Liver (tissue), 9 donors: ENCODE results near the gene TMEM107. TPM values are rescaled to one million over a fixed set of nuclear protein-coding genes. Genes with fewer than 3 reads are reported as not detected.

Experiments used
- DNase-seq: peaks from one replicate; pipeline ENCODE4 v3.0.0-alpha.2; 2017; ENCODE audit warnings: low spot score
- H3K27ac ChIP-seq, 2 donors: one replicate each; pipeline ENCODE4 v1.7.0; 2013; ENCODE audit warnings: inconsistent platforms in 2 of 2, low read length in 2 of 2, control low read depth in 1 of 2, low read depth in 1 of 2, mild to moderate bottlenecking in 1 of 2
- H3K27me3 ChIP-seq, 4 donors: one replicate each; pipeline versions ENCODE4 v1.6.1 to v1.7.0; 2013; ENCODE audit warnings: low read length in 3 of 4, inconsistent platforms in 1 of 4, mild to moderate bottlenecking in 1 of 4, moderate library complexity in 1 of 4; ENCODE audit not compliant: control insufficient read depth in 4 of 4, insufficient read depth in 4 of 4
- H3K36me3 ChIP-seq, 4 donors: one replicate each; pipeline versions ENCODE4 v1.6.1 to v1.7.0; 2013; ENCODE audit warnings: low read length in 3 of 4, mild to moderate bottlenecking in 3 of 4, low read depth in 1 of 4, moderate library complexity in 1 of 4; ENCODE audit not compliant: control insufficient read depth in 4 of 4, insufficient read depth in 3 of 4
- H3K4me1 ChIP-seq, 4 donors: one replicate each; pipeline versions ENCODE4 v1.6.1 to v1.7.0; 2013; ENCODE audit warnings: low read length in 3 of 4, mild to moderate bottlenecking in 3 of 4, moderate library complexity in 1 of 4; ENCODE audit not compliant: control insufficient read depth in 4 of 4, insufficient read depth in 4 of 4
- H3K4me3 ChIP-seq, 3 donors: one replicate each; pipeline versions ENCODE4 v1.6.1 to v1.7.0; 2013; ENCODE audit warnings: low read length in 3 of 3, control low read depth in 1 of 3, low read depth in 1 of 3, mild to moderate bottlenecking in 1 of 3
- H3K9ac ChIP-seq, 2 donors: one replicate each; pipeline ENCODE4 v1.7.0; 2013; ENCODE audit warnings: low read length in 2 of 2, mild to moderate bottlenecking in 2 of 2, moderate library complexity in 2 of 2, control low read depth in 1 of 2, low read depth in 1 of 2
- H3K9me3 ChIP-seq, 4 donors: one replicate each; pipeline versions ENCODE4 v1.6.1 to v1.7.0; 2013; ENCODE audit warnings: low read length in 3 of 4; ENCODE audit not compliant: control insufficient read depth in 4 of 4
- ATF3 ChIP-seq: IDR thresholded peaks from 2 replicates; pipeline ENCODE4 v1.6.1; 2016; ENCODE audit warnings: antibody characterized with exemption
- CTCF ChIP-seq: fragments of 150-350 bp; IDR thresholded peaks from 2 replicates; pipeline ENCODE4 v1.5.1; 2017; ENCODE audit warnings: improper control_type of control experiment, low read depth, low read length; ENCODE audit not compliant: missing input control
- EGR1 ChIP-seq, 2 donors: IDR thresholded peaks; 2 replicates each; pipeline ENCODE4 v1.6.1; 2016 to 2018; ENCODE audit warnings: antibody characterized with exemption in 2 of 2, low read depth in 2 of 2
- FOXA1 ChIP-seq: IDR thresholded peaks from 2 replicates; pipeline ENCODE4 v1.6.1; 2016; ENCODE audit warnings: antibody characterized with exemption
- FOXA2 ChIP-seq: IDR thresholded peaks from 2 replicates; pipeline ENCODE4 v1.6.1; 2016; ENCODE audit warnings: antibody characterized with exemption
- GABPA ChIP-seq, 2 donors: IDR thresholded peaks in 1 of 2; conservative IDR thresholded peaks in 1 of 2; 2 replicates each; pipeline ENCODE4 v1.6.1; 2016; ENCODE audit warnings: antibody characterized with exemption in 2 of 2, mild to moderate bottlenecking in 1 of 2, moderate library complexity in 1 of 2
- HNF4A ChIP-seq, 2 donors: conservative IDR thresholded peaks; 2 replicates each; pipeline ENCODE4 v1.6.1; 2016; ENCODE audit warnings: antibody characterized with exemption in 2 of 2, mild to moderate bottlenecking in 2 of 2
- HNF4G ChIP-seq: IDR thresholded peaks from 2 replicates; pipeline ENCODE4 v1.6.1; 2016; ENCODE audit warnings: antibody characterized with exemption
- JUND ChIP-seq, 2 donors: IDR thresholded peaks; 2 replicates each; pipeline ENCODE4 v1.6.1; 2016; ENCODE audit warnings: antibody characterized with exemption in 2 of 2
- NR2F2 ChIP-seq: IDR thresholded peaks from 2 replicates; pipeline ENCODE4 v1.6.1; 2016; ENCODE audit warnings: antibody characterized with exemption
- RAD21 ChIP-seq, 2 donors: IDR thresholded peaks; 2 replicates each; pipeline ENCODE4 v1.6.1; 2016; ENCODE audit warnings: antibody characterized with exemption in 2 of 2, mild to moderate bottlenecking in 2 of 2
- REST ChIP-seq: IDR thresholded peaks from 2 replicates; pipeline ENCODE4 v1.6.1; 2016; ENCODE audit warnings: antibody characterized with exemption, mild to moderate bottlenecking
- RXRA ChIP-seq, 2 donors: IDR thresholded peaks; 2 replicates each; pipeline ENCODE4 v1.6.1; 2017 to 2018; ENCODE audit warnings: antibody characterized with exemption in 2 of 2, mild to moderate bottlenecking in 1 of 2
- SP1 ChIP-seq: IDR thresholded peaks from 2 replicates; pipeline ENCODE4 v1.6.1; 2018; ENCODE audit warnings: antibody characterized with exemption, mild to moderate bottlenecking
- TAF1 ChIP-seq: conservative IDR thresholded peaks from 2 replicates; pipeline ENCODE4 v1.6.1; 2016; ENCODE audit warnings: antibody characterized with exemption, mild to moderate bottlenecking
- YY1 ChIP-seq: IDR thresholded peaks from 2 replicates; pipeline ENCODE4 v1.6.1; 2016; ENCODE audit warnings: antibody characterized with exemption, mild to moderate bottlenecking
- WGBS: extraction: QIAGEN DNeasy Blood & Tissue Kit; methylation state at CpG from one replicate; pipeline ENCODE4 v1.1.7; 2013; 5-methylcytosine and 5-hydroxymethylcytosine counted together
- polyA plus RNA-seq, 2 donors: library from polyadenylated mRNA; stranded (reverse) in 1 of 2; unstranded in 1 of 2; fragments of 200-250 nt in 1 of 2; fragments of >200 nt in 1 of 2; fragmentation: Nextera tagmentation in 1 of 2; extraction: Ambion mirVana in 1 of 2; gene quantifications; one replicate each; pipeline versions ENCODE4 v1.2.1 to v1.2.3, GENCODE V29; 2013 to 2015
- total RNA-seq, 2 donors: library from RNA; depleted of rRNA; stranded (reverse); fragments of >200 nt; gene quantifications; one replicate each; pipeline ENCODE4 v1.2.3, GENCODE V29; 2014
- TF ChIP-seq, protein P1 (sequence below): IDR thresholded peaks from 2 replicates; pipeline ENCODE4 v1.6.1; 2016; ENCODE audit warnings: antibody characterized with exemption
- TF ChIP-seq, protein P2 (sequence below): IDR thresholded peaks from 2 replicates; pipeline ENCODE4 v1.6.1; 2016; ENCODE audit warnings: antibody characterized with exemption
- donor health status: healthy.
- donor health status: healthy.
- donor health status: healthy.
- donor health status: healthy.
- donor health status: healthy.

TMEM107 gene
- total and polyA plus RNA-seq, 4 donors: 3.0 to 8.4 (median 4.2) TPM

- no peak overlapping the region for H3K4me3 ChIP-seq
- peaks cover 15 to 50% (median 30%) of the 10 kb centered on the region in 4 donors for H3K4me1 ChIP-seq
- H3K27me3 ChIP-seq: no peaks in the 10 kb centered on the region
- H3K9me3 ChIP-seq: no peaks in the 10 kb centered on the region
- peaks cover 13 to 25% (median 20%) of the 10 kb centered on the region in 4 donors for H3K36me3 ChIP-seq
- TF ChIP-seq FOXA2 (no peak), SP1 (no peak), RXRA (IDR thresholded peaks at IDR 0.05) (no peak), JUND (IDR thresholded peaks at IDR 0.05) (no peak), HNF4A (conservative IDR thresholded peaks at IDR 0.05) (no peak), GABPA (IDR thresholded peaks at IDR 0.05 in 1 of 2, conservative IDR thresholded peaks at IDR 0.05 in 1 of 2) (no peak)
- TF ChIP-seq, protein P1, sequence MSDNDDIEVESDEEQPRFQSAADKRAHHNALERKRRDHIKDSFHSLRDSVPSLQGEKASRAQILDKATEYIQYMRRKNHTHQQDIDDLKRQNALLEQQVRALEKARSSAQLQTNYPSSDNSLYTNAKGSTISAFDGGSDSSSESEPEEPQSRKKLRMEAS: no peak
- peak overlapping the region; percentile 97 to 99 for H3K27ac ChIP-seq
- H3K9ac ChIP-seq: peak overlapping the region in 1 of 2 donors; percentile 99
- 65% methylated on average over 7 of the region's 7 CpGs for WGBS
- DNase-seq: no peak
These were observed 23.1 kb downstream of the TMEM107 start for GRCh38 chr17:8153031-8153451.

- WGBS: 2% methylated on average over 42 of the region's 42 CpGs
- DNase-seq: peak; percentile 95
- peaks cover 15 to 50% (median 30%) of the 10 kb centered on the region in 4 donors for H3K4me1 ChIP-seq
These were observed 23.9 kb downstream of the TMEM107 start, which contains the start of gene PER1 for GRCh38 chr17:8152112-8152775. PER1 (minus strand) TSS chr17:8152404; CDS start chr17:8150706, 1,698 bp downstream.

More at GRCh38 chr17:8152112-8152775, 23.9 kb downstream of the TMEM107 start, which contains the start of gene PER1:
- H3K4me3 ChIP-seq: peak within 1 kb of the TSS; percentile 69 to 97 (median 79)
- H3K27ac ChIP-seq: peak within 1 kb of the TSS; percentile 97 to 99
- H3K9ac ChIP-seq: peak within 1 kb of the TSS; percentile 86 to 99
- no peaks in the 10 kb centered on the region for H3K27me3 ChIP-seq
- H3K9me3 ChIP-seq: no peaks in the 10 kb centered on the region
- peaks cover 20 to 33% (median 27%) of the 10 kb centered on the region in 4 donors for H3K36me3 ChIP-seq
- TF ChIP-seq FOXA2 (peak; percentile 37), NR2F2 (peak; percentile 82), HNF4G (no peak), GABPA (IDR thresholded peaks at IDR 0.05 in 1 of 2, conservative IDR thresholded peaks at IDR 0.05 in 1 of 2) (peak in 1 of 2 donors; percentile 54), YY1 (peak; percentile 89), JUND (IDR thresholded peaks at IDR 0.05) (peak in 1 of 2 donors; percentile 57), HNF4A (conservative IDR thresholded peaks at IDR 0.05) (peak; percentile 51 to 59), EGR1 (IDR thresholded peaks at IDR 0.05; ENCODE audit: low read depth in 2 of 2) (peak; percentile 64 to 80), SP1 (peak; percentile 81), ATF3 (no peak), RAD21 (IDR thresholded peaks at IDR 0.05) (peak in 1 of 2 donors; percentile 9), TAF1 (peak; percentile 85), CTCF (no peak), RXRA (IDR thresholded peaks at IDR 0.05) (peak; percentile 83 to 84), REST (peak; percentile 83), FOXA1 (no peak)
- TF ChIP-seq, protein P2, sequence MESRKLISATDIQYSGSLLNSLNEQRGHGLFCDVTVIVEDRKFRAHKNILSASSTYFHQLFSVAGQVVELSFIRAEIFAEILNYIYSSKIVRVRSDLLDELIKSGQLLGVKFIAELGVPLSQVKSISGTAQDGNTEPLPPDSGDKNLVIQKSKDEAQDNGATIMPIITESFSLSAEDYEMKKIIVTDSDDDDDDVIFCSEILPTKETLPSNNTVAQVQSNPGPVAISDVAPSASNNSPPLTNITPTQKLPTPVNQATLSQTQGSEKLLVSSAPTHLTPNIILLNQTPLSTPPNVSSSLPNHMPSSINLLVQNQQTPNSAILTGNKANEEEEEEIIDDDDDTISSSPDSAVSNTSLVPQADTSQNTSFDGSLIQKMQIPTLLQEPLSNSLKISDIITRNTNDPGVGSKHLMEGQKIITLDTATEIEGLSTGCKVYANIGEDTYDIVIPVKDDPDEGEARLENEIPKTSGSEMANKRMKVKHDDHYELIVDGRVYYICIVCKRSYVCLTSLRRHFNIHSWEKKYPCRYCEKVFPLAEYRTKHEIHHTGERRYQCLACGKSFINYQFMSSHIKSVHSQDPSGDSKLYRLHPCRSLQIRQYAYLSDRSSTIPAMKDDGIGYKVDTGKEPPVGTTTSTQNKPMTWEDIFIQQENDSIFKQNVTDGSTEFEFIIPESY: no peak
- TF ChIP-seq, protein P1: peak; percentile 81
